ENCODE measurements around the gene RNF223.

- TF ChIP-seq EZH2 (IDR thresholded peaks at IDR 0.05; ENCODE audit: insufficient read depth, poor library complexity, severe bottlenecking) (no peak), EZH2phosphoT487 (IDR thresholded peaks at IDR 0.05; ENCODE audit: insufficient read depth, low read depth) (no peak)
These were observed 52.2 kb downstream of the RNF223 start for GRCh38 chr1:1021920-1022259.
